ENCODE results near the gene FNDC3B.

DNA sequence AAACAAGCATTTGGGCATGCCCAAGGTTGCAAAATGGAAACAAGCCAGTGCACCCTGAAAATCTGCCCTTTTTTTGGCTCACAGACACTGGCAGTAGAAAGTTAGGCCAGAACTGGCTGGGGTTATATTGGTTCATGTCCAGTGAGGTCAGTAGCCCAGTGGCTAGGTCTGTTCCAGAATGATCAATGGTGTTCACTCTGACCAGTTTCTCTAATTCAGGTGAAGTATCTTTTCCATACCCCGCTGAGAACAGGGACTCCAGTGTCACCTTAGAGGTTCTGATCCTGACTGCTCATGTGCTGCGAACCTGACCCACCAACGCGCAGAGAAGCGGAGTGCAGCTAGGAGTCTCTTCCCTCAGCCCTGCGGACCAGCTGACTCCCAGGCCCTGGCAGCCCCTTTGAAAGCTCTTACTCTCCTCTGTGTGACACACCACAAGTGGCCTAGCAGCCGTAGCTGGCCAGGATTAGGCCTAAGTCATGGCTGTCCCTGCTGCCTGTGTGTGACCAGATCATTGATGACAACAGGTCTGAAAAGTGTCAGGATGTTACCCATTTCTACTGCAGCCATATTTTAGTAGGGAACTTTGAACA is 285.3 kb downstream of the FNDC3B start:
- TF ChIP-seq, protein P1, sequence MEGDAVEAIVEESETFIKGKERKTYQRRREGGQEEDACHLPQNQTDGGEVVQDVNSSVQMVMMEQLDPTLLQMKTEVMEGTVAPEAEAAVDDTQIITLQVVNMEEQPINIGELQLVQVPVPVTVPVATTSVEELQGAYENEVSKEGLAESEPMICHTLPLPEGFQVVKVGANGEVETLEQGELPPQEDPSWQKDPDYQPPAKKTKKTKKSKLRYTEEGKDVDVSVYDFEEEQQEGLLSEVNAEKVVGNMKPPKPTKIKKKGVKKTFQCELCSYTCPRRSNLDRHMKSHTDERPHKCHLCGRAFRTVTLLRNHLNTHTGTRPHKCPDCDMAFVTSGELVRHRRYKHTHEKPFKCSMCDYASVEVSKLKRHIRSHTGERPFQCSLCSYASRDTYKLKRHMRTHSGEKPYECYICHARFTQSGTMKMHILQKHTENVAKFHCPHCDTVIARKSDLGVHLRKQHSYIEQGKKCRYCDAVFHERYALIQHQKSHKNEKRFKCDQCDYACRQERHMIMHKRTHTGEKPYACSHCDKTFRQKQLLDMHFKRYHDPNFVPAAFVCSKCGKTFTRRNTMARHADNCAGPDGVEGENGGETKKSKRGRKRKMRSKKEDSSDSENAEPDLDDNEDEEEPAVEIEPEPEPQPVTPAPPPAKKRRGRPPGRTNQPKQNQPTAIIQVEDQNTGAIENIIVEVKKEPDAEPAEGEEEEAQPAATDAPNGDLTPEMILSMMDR (IDR thresholded peaks at IDR 0.05) = no peak
- TF ChIP-seq POLR2A (IDR thresholded peaks at IDR 0.05) (no peak), EP300 (IDR thresholded peaks at IDR 0.05) (no peak)
